Measurements from ENCODE around the gene BIRC2.

Gene BIRC2

GRCh38 chr11:102323542-102324251 lies 23.3 kb upstream of the BIRC2 start:
- Histone ChIP-seq H2AFZ (ENCODE audit: low read depth) (no peak overlapping the region), H3K9ac (no peak overlapping the region)

GRCh38 chr11:102325088-102325487 lies 21.9 kb upstream of the BIRC2 start:
- H3K36me3 ChIP-seq (ENCODE audit: insufficient read depth) = peaks cover 5% of the 10 kb centered on the region; the same call in 1 of the 2 replicates
- H3K27ac ChIP-seq = no peak overlapping the region
- no peaks in the 10 kb centered on the region for H3K27me3 ChIP-seq (ENCODE audit: insufficient read depth, low read depth)
- no peak overlapping the region for H3K4me2 ChIP-seq
- no peak overlapping the region for H3K4me3 ChIP-seq (IDR thresholded peaks at IDR 0.05; ENCODE audit: insufficient read depth, low read depth, low read length)
- no peak overlapping the region for H2AFZ ChIP-seq (ENCODE audit: low read depth)
- peaks cover 41% of the 10 kb centered on the region for H3K4me1 ChIP-seq (ENCODE audit: low read depth, poor library complexity, severe bottlenecking)
- no peaks in the 10 kb centered on the region for H4K20me1 ChIP-seq (ENCODE audit: insufficient read depth)
- no peak for TF ChIP-seq CTCF (conservative IDR thresholded peaks at IDR 0.05; ENCODE audit: low read depth, low read length)
- H3K79me2 ChIP-seq (ENCODE audit: insufficient read depth, low read depth) = peaks cover 46% of the 10 kb centered on the region
- no peak overlapping the region for H3K9ac ChIP-seq

More at GRCh38 chr11:102323542-102324251, 23.3 kb upstream of the BIRC2 start:
- H3K27ac ChIP-seq = no peak overlapping the region
- no peak overlapping the region for H3K4me3 ChIP-seq (IDR thresholded peaks at IDR 0.05; ENCODE audit: insufficient read depth, low read depth, low read length)
- no peak for TF ChIP-seq CTCF (conservative IDR thresholded peaks at IDR 0.05; ENCODE audit: low read depth, low read length)
- H3K27me3 ChIP-seq (ENCODE audit: insufficient read depth, low read depth) = no peaks in the 10 kb centered on the region
- no peak overlapping the region for H3K4me2 ChIP-seq
- H3K36me3 ChIP-seq (ENCODE audit: insufficient read depth) = 0 out of 2 replicates have a peak, but pooled peaks cover 3% of the 10 kb centered on the region
- peaks cover 60% of the 10 kb centered on the region for H3K79me2 ChIP-seq (ENCODE audit: insufficient read depth, low read depth)
- no peaks in the 10 kb centered on the region for H4K20me1 ChIP-seq (ENCODE audit: insufficient read depth)
- H3K4me1 ChIP-seq (ENCODE audit: low read depth, poor library complexity, severe bottlenecking) = peaks cover 41% of the 10 kb centered on the region

- TF ChIP-seq CTCF (conservative IDR thresholded peaks at IDR 0.05; ENCODE audit: low read depth, low read length) = no peak
- H3K9ac ChIP-seq = no peak overlapping the region
Observed at GRCh38 chr11:102328748-102329147, 18.3 kb upstream of the BIRC2 start.

GRCh38 chr11:102330231-102330630 lies 16.8 kb upstream of the BIRC2 start:
- no peaks in the 10 kb centered on the region for H3K27me3 ChIP-seq (ENCODE audit: insufficient read depth, low read depth)
- H3K27ac ChIP-seq = no peak overlapping the region
- no peak overlapping the region for H3K9ac ChIP-seq
- no peak for TF ChIP-seq CTCF (conservative IDR thresholded peaks at IDR 0.05; ENCODE audit: low read depth, low read length)
- no peaks in the 10 kb centered on the region for H3K79me2 ChIP-seq (ENCODE audit: insufficient read depth, low read depth)
- no peaks in the 10 kb centered on the region for H4K20me1 ChIP-seq (ENCODE audit: insufficient read depth)
- peaks cover 9% of the 10 kb centered on the region; the same call in 1 of the 2 replicates for H3K36me3 ChIP-seq (ENCODE audit: insufficient read depth)
- no peaks in the 10 kb centered on the region for H3K4me1 ChIP-seq (ENCODE audit: low read depth, poor library complexity, severe bottlenecking)
- no peak overlapping the region for H3K4me2 ChIP-seq
- H2AFZ ChIP-seq (ENCODE audit: low read depth) = no peak overlapping the region
- no peak overlapping the region for H3K4me3 ChIP-seq (IDR thresholded peaks at IDR 0.05; ENCODE audit: insufficient read depth, low read depth, low read length)

More at GRCh38 chr11:102328748-102329147, 18.3 kb upstream of the BIRC2 start:
- Histone ChIP-seq H3K27ac (no peak overlapping the region), H3K36me3 (ENCODE audit: insufficient read depth) (peaks cover 9% of the 10 kb centered on the region; the same call in 1 of the 2 replicates), H3K27me3 (ENCODE audit: insufficient read depth, low read depth) (no peaks in the 10 kb centered on the region), H4K20me1 (ENCODE audit: insufficient read depth) (no peaks in the 10 kb centered on the region), H3K4me2 (no peak overlapping the region), H3K4me1 (ENCODE audit: low read depth, poor library complexity, severe bottlenecking) (peaks cover 6% of the 10 kb centered on the region), H3K79me2 (ENCODE audit: insufficient read depth, low read depth) (peaks cover 12% of the 10 kb centered on the region; the same call in 1 of the 2 replicates), H2AFZ (ENCODE audit: low read depth) (no peak overlapping the region), H3K4me3 (IDR thresholded peaks at IDR 0.05; ENCODE audit: insufficient read depth, low read depth, low read length) (no peak overlapping the region)

Measured in KMS-11 (cell line).